HG02798 (cell line): Measurements from ENCODE around the gene KRTAP5-4.
"Not testable (repeated sequence)": the region's sequence is repeated elsewhere in the genome, so short reads cannot be mapped to it uniquely, and the experiment has no call there.

Experiments
- ATAC-seq: cut with Tn5 transposase; IDR thresholded peaks from one replicate; pipeline ENCODE4 v1.9.1; 2021; ENCODE audit warnings: mild to moderate bottlenecking; ENCODE audit not compliant: unreplicated experiment, poor library complexity

KRTAP5-4 gene, protein sequence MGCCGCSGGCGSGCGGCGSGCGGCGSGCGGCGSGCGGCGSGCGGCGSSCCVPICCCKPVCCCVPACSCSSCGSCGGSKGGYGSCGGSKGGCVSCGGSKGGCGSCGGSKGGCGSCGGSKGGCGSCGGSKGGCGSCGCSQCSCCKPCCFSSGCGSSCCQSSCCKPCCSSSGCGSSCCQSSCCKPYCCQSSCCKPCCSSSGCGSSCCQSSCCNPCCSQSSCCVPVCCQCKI

DNA sequence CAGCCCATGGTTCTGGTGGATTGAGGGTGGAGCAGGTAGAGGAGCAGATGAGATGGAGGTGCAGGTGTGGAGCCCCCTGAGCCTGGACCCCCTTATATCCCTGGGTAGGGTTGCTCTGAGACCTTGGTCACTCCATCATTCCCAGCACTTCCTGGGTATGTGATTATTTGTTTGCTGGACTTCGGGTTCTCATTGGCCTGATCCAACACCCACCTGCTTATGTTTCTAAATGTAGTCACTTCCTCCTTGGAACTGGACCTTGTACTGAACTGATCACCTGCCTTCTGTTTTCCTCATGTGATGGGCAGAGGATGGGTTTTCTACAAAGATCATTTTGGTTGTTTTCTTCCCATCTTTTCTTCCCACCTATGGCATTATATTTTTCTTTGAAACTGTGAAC, at the start of gene KRTAP5-4:
KRTAP5-4 (minus strand) TSS at position 53 of the 400 bp plus-strand sequence; CDS start at position 8, 45 bp downstream.
- no peak for ATAC-seq

DNA sequence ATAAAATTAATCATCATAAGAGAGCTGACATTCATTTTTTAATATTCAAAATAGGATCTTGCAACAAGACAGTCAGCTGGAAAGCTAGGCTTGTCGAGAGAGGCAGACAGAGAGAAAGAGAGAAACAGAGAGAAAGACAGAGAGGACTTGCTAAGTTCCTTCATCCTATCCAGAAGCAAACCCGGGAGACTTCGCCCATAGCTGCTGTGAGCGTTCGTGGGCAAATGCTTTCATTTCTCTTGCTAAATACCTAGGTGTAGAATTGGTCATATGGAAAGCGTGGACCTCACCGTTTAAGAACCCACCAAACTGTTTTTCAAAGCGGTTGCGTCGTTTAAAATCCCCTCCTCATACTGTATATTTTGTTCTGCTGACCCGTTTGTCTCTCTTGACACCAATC, 49.7 kb upstream of the KRTAP5-4 start:
- ATAC-seq, result no peak

DNA sequence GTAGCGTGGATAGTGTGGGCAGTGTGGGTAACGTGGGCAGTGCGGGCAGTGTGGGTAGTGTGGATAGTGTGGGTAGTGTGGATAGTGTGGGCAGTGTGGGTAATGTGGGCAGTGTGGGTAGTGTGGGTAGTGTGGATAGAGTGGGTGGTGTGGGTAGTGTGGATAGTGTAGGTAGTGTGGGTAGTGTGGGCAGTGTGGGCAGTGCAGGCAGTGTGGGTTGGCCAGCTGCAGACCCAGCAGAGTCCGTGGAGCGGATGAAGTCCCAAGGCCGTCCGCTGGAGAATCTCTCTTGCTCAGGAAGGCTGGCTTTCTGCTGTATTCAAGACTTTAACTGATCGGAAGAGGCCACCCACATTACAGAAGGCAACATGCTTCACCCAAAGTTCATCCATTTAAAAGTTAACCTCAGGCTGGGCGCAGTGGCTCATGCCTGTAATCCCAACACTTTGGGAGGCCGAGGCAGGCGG, 49.0 kb upstream of the KRTAP5-4 start:
- ATAC-seq, result no peak

DNA sequence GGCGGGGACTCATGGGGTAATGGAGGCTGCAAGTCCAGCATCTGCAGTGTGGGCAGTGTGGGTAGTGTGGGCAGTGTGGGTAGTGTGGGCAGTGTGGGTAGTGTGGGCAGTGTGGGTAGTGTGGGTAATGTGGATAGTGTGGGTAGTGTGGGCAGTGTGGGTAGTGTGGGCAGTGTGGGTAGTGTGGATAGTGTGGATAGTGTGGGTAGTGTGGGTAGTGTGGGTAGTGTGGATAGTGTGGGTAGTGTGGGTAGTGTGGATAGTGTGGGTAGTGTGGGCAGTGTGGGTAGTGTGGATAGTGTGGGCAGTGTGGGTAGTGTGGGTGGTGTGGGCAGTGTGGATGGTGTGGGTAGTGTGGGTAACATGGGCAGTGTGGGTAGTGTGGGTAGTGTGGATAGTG, 48.5 kb upstream of the KRTAP5-4 start:
- not testable (repeated sequence) for ATAC-seq

DNA sequence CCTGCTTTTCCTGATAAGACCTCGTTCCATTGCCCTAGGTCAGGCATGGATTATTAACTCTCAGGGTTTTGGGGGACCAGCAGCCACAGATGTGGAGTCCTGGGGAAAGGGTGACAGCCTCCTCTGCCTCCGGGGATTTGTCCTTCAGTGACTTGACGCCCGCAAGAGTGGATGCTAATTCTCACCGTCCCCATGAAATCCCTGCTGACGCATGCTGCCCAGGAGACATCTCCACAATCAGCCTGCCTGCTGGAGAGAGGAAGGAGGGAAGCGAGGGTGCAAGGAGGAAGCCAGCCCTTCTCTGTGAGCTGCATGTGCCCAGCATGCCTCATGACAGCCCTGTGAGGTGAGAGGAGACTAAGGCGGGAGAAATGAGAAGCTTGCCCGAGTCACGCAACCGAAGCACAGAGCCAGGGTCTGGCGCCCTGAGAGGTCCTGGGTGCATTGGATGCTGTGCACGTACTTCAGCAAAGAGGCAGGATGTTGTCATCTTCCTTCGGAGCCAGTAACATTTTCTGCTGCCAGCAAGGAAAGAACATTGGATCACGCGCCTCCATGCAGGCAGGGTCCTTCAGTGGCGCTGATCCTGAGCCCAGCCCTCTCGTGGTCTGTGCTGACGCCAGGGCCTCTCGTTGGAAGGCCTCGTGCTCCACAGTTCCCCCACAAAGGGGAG, 47.7 kb upstream of the KRTAP5-4 start:
- no peak for ATAC-seq

DNA sequence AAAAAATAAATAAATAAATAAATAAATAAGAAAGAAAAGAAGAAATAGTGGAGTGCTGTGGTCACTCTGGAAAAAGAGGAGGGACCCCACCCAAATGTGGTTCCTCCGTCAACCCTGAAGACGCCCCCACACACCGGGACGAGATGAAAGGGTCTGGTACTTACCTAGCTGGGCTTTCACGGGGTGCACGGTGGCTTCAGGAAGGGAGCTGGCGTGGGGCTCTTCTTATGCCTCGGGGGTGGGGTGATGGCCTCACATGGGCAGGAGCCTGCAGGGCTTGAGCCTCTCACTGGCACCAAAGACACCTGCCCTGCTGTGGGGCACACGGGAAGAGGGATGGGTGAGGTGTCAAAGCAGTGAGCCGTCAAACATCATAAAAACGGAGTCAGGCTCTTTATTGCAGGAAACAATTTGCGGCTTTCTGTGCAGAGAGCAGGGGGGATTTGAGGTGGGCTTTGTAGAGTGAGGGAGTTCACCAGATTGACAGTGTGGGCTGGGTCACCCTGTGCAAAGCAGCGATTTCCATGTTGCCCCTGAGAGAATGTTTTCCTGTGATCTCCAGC, 47.1 kb upstream of the KRTAP5-4 start:
- no peak for ATAC-seq

DNA sequence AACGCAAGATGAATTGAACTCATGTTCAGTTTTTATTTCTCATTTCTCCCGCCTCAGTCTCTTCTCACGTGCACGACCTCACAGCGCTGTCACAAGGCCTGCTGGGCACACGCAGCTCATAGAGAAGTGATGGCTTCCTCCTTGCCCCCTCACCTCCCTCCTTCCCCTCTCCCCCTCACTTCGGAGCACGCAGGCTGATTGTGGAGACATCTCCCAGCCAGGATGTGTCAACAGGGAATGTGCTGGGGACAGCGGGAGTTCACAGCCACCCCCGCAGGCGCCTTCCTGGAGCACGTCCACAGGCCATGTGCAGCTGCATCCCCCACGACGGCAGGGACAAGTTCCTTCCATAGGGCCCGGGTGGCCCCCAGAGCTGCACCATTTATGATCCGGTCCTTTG, 46.0 kb upstream of the KRTAP5-4 start:
- ATAC-seq, result no peak

DNA sequence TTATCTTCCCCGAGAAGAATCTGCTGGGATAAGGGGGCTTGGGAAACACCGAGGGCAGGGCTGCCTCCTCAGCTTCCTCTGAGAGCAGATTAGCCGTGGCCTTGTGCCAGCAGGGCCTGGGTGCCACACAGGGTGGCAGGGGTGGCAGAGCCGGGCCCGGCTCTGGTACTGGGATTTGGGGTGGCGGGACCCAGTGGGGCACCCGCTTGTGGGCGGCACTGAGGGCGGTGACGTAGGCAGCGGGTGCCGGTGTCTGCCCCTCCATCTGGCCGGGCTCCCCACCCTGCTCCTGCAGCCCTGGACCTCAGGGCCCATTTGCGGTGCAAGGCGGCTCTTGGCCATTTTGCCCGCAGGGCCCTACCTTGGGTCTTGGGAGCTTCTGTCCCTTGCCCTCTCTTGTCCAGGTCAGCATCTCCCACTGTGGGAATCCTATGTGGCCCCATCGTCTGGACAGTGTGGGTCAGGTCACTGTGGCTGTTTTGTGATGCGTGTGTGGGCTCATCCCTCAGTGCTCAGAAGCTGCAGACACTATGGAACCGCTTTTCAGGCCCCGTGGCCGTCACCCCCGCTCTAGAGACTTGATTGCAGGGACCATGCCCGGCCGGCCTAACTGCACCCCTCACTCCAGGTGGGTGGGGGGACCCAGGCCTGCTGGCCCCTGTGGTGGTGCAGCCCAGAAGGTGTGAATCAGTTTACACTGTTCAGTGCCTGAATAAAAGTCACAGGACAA, 45.3 kb upstream of the KRTAP5-4 start:
- no peak for ATAC-seq

DNA sequence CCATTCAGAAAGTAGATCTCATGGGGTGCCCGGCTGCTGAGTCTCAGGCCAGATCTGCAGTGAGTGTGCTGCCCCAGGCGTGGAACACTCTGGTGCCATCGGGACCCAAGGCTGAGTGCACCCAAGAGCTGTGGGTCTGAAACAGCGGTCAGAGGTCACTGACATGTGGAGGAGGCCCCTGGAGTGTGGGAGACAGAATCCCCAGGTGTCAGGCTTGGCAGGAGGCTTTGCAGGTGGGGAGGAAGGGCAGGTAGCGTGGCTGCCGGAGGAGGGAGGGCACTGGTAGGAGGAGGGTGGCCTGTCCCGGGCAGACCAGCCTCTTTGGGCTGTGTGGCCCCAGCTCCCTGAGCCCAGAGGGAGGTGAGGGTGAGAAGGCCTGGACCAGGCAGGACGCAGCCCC, 43.4 kb upstream of the KRTAP5-4 start:
- ATAC-seq, result no peak

DNA sequence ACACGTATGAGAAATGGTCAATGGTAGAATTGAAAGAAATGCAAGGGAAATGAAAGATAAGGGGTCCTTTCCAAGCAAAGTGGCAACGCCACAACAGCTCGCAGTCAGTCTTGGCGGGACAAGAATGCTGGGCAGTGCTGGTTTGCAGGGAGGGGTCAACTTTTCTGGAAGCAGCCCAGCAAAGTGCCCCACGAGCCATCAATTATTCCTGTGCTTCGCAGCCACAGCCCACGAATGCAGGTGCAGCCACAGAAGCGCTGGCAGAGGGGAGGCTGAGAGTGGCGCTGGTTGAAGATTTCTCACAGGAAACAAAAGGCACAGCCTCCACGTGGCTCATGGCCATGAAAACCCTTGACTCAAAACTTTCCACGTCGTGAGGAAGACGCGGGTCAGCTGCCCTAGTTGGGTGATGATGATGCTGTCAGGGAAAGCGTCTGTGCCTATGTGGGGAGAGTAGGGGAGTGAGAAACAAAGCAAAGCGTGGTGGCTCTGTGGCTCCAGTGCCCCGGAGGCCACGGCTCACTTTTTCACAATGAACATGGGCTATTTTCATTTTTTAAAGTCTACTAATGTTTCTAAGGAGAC, 40.9 kb upstream of the KRTAP5-4 start:
- not testable (repeated sequence) for ATAC-seq

DNA sequence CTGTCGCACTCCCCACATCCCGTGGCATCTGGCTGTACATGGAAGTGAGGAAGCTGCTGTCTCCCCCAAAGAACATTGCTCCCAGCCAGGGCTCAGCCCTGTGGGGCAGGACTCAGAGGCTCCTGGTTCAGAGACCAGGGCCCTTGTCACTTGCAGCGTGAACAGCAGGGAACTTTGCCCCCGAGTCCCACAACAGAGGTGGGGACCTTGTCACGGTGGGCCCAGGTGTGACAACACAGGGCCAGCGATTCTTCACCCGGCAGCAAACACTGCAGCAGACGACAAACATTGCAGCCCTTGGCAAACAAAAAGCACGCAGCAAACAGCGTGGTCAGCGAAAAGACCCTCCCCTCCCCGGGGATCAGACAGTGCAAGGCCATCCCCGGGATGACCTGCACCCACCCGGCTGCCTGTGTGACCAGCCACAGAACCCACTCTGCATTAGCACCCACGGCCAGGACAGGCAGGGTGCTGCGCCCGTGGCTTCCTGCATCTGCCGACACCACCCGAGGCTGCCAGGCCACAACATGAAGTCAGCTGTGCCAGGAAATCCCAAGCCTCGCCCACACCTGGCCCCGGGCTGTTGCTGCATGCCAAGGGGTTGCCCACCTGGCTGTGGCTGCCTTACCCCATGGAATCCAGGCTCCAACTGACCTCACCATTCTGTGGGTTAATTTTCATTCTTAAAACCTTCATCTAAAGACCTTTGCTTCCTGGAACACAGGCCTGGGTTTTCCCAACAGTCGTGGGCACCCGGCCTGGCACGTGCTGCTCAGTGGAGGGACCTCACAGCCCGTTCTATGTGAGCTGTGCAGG, 39.7 kb upstream of the KRTAP5-4 start:
- ATAC-seq, result not testable (repeated sequence)

DNA sequence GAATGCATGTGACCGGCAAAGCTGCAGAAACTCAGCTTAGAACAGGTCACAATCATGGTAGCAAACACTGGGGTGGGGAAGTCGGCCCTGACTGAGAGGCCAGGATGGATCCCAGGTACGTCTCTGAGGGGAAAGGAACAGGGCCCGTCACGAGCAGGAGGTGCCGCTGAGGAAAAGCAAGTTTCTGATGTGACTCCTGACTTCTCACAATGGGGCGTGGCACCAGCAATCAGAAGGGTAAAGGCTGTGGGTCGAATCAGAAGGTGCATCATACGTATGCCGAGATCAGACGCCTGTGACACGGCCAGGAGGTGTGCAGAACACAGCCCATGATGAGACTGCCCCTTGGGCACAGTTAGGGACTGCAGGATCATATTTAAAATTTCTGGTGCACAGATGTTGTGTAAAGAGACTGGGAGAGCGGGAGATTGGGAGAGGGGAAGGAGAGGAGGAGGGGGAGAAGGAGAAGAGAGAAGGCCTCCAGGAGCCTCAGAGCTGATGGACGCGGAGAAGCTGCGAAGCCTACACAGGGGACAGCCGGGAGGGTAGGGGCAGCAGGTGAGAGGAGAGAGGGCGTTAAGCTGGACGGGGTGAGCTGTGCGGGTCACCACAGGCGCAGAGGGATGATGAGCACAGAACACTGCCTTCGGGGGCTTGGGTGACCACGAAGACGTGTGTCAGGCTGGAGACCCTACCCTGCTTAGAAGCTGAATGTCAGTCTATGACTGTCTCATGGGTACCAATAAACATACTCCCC, 38.4 kb upstream of the KRTAP5-4 start:
- ATAC-seq, result no peak

DNA sequence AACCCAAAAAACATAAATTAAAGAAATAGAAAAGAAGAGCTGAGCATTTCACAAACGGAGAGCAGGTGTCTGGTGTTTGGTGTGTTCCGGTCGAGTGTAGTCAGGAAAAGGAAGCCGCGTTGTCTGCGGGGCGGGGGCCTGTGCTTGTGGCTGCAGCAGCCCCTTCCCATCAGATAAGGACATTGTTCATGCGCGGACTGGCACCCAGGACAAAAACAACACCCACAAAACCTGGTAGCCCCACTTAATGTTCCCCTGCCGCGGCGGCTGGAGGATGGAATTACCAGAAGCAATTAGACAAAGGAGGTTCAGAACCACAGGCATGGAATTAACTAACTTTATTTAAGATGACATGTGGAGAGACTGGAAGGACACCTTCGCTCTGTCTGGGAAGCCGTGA, 37.6 kb upstream of the KRTAP5-4 start:
- ATAC-seq, result no peak

DNA sequence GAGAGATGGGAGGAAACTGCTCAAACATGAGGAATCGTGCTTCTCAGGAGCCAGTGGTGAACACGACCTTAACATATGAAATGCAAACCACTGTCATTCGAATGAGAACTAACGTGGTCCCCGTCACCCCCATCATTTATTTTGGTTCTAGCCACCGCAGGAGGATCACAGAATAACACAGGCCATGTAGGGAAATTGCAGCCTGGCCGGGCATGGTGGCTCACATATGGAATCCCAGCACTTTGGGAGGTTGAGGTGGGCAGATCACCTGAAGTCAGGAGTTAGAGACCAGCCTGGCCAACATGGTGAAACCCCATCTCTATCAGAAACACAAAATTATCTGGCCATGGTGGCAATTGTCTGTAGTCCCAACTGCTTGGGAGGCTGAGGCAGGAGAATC, 34.7 kb upstream of the KRTAP5-4 start:
- ATAC-seq, result no peak

DNA sequence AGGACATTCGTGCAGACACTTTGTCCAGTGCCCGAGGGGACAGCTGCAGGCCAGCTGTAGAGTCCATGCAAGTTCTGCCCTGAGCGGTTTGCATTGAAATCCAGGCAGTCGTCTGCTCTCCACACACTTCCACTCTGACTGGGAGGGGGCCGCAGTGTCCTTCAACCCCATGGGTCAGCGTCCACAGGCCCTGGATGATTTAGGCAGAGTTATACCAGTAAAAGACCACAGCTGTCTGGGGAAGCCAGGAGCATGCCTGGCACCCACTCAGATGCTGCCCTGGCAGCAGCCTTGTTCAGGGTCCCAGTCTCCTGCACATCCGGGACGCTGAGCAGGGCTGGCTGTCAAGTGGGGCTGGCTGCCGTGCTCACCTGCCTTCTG, 34.1 kb upstream of the KRTAP5-4 start:
- no peak for ATAC-seq

DNA sequence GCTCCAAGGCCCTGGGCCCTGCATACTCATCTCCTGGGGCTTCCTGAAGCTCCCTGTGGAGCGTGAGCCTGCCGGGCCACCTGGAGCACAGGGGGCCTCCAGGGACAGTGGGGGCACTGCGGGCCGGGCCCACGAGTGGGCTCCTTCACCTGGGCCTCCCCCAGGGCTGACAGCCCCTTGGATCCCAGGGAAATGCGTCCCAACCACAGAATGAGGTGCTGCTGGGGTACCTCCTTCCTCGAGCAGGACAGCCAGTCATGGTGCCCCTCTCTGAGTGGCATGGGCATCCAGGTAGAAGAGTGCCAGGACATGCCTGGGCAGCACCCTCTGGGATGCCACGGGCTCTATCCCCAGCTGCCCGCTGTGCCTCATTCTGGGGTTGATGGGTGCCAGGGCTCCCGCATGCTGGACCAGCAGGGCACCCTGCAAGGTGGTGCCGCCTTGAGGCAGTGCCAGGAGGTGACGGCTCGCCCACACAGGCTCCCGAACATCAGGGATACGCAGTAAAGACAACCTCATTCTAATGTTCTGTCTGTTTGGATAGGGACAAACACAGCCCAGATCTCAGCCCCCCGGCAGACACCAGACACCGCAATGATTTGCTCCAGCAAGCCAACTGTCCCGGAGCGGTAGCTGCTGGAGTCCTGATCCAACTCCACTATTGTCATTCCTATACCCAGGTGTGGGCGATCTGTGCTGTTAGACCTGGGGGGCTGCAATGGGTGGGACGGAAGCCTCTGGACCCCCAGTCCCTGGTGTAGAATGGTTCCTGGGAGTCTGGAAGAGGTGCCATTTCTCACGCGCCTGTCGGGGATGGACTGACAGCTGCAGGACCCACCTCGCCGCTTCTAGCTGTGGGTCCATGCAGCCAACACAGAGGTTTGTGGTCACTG, 33.5 kb upstream of the KRTAP5-4 start:
- no peak for ATAC-seq

DNA sequence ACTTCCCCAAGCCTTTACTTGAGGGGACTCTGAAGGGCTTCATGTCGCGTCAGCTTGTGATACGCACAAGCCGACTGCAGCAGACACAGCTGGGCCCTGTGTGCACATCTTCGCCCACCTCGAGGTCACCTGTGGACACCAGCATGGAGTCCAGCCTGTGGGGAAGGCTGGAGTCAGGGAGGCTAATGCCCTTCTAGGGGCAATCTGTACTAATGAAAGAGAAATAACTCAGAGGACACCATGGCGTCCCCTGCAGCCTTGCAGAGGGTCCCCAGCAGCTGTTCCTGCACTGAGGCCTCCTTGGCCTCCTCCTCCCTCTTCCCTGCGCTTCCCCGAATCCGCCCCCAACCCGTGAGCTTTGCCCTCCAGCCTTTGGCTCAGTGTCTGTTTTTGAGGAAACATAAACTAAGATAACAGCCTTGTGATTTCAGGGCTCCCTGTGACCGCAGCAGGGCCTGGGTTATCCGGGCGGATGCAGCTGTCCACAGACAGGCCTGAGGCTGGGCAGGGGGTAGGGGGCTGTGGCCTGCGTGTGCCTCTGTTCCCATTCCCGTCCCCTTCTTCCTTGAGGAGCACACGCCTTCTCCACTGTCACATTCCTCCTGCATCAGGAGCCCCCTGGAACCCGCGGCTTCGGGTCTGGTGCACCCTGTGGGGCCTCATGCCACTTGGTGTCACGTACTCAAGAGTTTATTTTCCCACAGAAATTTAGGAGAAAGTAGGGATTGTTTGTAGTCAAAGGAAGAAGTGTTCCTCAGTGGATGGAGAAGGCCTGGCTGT, 32.6 kb upstream of the KRTAP5-4 start:
- no peak for ATAC-seq
